GM21576 (cell line): ENCODE results near the gene PPP2CA.
A peak's percentile ranks its signal among the peaks of the same experiment; 100 is the strongest.

Experiments
- ATAC-seq: cut with Tn5 transposase; IDR thresholded peaks from one replicate; pipeline ENCODE4 v1.9.1; 2021; ENCODE audit warnings: mild to moderate bottlenecking, moderate library complexity; ENCODE audit not compliant: unreplicated experiment

PPP2CA gene

GRCh38 chr5:134149571-134150303 is 76.1 kb downstream of the PPP2CA start:
- ATAC-seq, result no peak

- no peak for ATAC-seq
Measured at GRCh38 chr5:134148986-134149539, 76.8 kb downstream of the PPP2CA start.

GRCh38 chr5:134148316-134148715 is 77.6 kb downstream of the PPP2CA start:
- no peak for ATAC-seq

GRCh38 chr5:134146651-134147518 is 79.0 kb downstream of the PPP2CA start:
- ATAC-seq, result no peak

- ATAC-seq, result peak; percentile 59
Measured at GRCh38 chr5:134145779-134146581, 79.9 kb downstream of the PPP2CA start.

GRCh38 chr5:134145041-134145757 is 80.7 kb downstream of the PPP2CA start:
- no peak for ATAC-seq
